LNCaP clone FGC (cell line): Measurements from ENCODE around the gene ADGRL1.

Experiments
- DNase-seq: peaks from one replicate; pipeline ENCODE4 v3.0.0-alpha.2; 2011; ENCODE audit warnings: low read depth
- H3K4me3 ChIP-seq: 2 replicates; pipeline ENCODE4 v1.5.1; 2011; ENCODE audit warnings: mild to moderate bottlenecking, low read depth, low read length, control low read depth
- CTCF ChIP-seq: IDR thresholded peaks from 2 replicates; pipeline ENCODE4 v1.5.1; 2012; ENCODE audit warnings: mild to moderate bottlenecking; ENCODE audit not compliant: control insufficient read depth, insufficient read depth; ENCODE audit errors: extremely low read depth

Gene ADGRL1

DNA sequence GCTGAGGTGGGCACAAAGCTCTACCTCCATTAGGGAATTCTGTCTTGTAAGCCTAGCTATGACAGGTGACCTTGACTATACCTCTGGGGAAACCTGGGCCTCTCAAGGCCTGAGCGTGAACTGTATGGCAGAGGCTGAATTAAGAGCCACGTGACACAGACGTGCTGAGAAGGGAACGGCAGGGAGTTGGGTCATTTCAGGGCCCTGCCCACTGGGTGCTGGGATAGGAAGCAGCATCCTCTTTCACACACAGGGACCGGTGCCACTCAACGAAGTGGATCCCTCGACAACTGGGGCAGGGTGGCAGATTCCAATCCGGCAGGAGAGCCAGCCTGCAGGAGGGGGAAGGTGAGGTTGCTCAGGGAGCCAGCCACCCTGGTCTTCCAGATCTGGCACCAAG is 78.8 kb downstream of the ADGRL1 start:
- H3K4me3 ChIP-seq, result no peak overlapping the region
- DNase-seq, result no peak
- no peak for TF ChIP-seq CTCF

GRCh38 chr19:14122924-14123323 is 83.0 kb downstream of the ADGRL1 start:
- no peak for TF ChIP-seq CTCF
- no peak for DNase-seq
- H3K4me3 ChIP-seq, result no peak overlapping the region

- H3K4me3 ChIP-seq, result no peak overlapping the region
- DNase-seq, result no peak
- TF ChIP-seq CTCF, result no peak
These were observed 85.5 kb downstream of the ADGRL1 start for GRCh38 chr19:14120497-14120780.

DNA sequence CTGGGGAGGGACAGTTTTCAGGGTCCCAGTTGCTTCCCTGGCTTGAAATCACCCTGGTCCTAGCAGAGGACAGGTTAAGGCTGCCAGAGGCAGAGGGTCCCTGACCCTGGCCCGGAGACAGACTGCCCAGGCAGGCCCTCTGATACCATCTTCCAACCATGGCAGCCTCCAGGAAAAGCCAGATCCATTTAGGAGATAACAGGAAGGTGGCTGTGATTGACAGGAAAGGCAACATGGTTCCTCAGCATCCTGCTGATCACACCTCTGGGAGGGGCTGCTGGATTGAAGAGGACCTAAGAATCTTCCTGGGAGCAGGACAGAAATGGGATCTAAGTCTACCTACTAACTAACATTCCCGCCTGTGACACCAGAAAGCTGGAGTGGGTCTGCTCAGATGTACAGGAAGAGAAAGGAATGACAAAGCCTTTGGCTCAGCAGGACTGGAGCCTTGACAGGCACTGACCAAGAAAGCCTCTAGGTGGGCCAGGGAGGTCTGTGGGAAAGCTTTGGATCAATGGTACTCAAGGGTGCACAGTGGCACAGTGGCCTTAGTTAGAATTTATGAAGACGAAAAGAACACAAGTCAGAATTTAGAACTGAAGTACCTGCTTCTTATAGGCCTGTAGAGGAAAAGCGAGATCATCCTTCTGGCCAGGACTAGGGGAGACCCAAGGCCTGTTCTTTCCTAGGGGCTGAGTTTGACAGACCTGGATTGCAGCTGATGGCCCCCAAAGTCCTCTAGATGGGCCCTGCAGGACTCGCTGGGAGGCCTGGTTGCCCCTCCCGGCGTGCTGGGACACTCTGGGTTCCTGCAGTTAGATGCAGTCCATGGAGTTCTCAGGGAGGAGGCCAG is 86.1 kb downstream of the ADGRL1 start:
- no peak for TF ChIP-seq CTCF
- H3K4me3 ChIP-seq, result no peak overlapping the region
- no peak for DNase-seq

DNA sequence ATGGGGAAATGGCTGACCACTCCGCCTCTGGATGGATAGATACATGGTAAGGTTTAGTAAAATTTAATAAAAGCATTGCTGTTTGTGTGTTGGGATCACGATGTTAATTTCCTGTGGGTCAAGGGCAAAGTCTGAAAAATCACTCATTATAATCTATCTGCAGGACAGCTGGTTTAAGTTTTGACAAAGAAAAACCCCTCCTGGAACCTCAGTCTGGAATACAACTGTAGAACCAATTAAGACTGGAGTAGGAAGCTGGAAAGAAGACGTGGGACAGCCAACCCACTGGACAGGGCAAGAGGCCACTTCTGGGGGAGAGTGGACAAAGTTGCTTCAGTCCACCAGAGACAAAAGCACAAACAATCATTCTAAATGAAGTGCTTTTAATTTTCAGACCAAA is 86.8 kb downstream of the ADGRL1 start:
- DNase-seq, result no peak
- TF ChIP-seq CTCF, result no peak
- H3K4me3 ChIP-seq, result peak overlapping the region; percentile 60

GRCh38 chr19:14118165-14119051 is 87.6 kb downstream of the ADGRL1 start:
- no peak for TF ChIP-seq CTCF
- DNase-seq, result no peak
- H3K4me3 ChIP-seq, result peak overlapping the region; percentile 60
